HPDE6-E6E7 (cell line): ENCODE results near the gene GALNT18.

Experiments used
- DNase-seq: peaks from one replicate; pipeline ENCODE4 v3.0.0; 2011; ENCODE audit warnings: missing footprints; ENCODE audit errors: extremely low spot score

The GALNT18 gene

DNA sequence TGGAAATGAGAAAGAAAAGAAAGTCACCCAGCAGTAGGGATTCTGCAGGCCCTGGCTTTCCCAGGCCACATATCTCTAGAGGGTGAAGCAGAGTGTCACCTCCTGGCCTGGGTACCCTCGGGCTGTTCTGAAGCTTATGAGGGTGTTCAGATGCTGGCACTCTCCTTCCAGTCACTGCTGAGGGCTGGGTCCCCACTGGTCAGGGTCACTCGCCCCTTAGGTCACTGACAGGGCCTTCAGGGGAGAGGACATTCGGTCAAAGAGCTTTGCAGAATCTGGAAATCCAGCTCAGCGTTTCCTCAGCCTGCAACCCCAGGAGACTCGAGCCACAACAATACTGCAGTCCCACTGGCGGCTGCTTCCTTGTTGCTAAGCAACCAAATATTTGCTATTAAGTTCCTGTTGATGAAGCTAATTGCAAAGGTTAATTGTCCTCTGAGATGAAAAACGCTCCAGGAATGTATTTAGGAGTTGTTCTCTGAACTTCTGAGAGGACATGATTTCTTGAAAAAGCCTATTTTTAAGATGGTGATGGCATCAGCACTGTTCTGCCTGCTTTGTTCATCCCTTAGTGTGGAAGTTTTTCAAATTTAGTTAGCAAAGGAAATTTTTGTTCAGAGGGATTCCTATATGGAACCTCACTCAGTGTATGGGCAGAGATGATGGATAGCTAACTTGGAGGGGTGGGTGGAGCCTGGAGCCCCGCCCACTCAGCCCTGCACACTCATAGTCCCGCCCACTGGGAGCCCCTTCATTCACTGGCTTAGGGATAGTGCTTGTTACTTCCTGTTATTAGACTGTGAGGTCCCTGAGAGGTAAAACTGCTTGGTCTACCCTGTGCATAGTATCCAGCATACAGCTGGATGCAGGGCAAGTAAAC is 378.0 kb downstream of the GALNT18 start:
- no peak for DNase-seq

DNA sequence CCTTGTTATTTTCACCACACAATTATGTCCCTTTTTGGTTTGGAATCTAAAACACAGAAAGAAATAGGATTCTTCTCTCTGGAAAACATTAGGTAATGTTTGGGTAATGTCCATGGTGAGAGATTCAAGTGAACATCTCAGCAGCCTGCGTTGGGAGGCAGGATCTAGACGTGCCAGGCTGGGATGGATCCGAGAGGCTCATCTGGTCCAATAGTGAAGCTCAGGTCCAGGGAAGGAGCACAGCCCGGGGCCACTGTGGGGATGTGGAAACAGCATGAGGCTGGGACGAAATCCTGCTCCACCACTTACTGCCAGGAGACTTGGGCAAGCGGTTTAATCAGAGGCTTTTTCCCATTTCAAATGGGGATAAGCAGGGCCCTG is 378.6 kb downstream of the GALNT18 start:
- DNase-seq: no peak

GRCh38 chr11:11241284-11241683 is 380.5 kb downstream of the GALNT18 start:
- DNase-seq: no peak

DNA sequence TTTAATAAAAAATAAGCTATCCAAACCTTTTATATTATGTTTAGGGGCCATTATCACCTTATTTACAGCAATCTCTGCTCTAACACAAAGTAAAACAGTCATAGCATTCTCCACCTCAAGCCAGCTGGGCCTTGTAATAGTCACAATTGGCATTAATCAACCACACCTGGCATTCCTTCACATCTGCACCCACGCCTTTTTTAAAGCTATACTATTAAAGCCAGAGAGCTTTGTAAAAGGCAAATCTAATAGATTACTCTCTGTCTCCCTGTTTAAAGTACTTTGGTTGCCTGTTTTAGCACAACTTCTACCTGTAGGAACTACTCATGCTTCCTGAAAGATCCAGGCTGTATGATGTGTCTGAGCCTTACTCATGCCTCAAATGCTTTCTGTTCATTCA is 381.8 kb downstream of the GALNT18 start:
- no peak for DNase-seq

- DNase-seq: no peak
Measured at GRCh38 chr11:11237070-11237832, 384.6 kb downstream of the GALNT18 start.

GRCh38 chr11:11236498-11237059 is 385.2 kb downstream of the GALNT18 start:
- DNase-seq: no peak

DNA sequence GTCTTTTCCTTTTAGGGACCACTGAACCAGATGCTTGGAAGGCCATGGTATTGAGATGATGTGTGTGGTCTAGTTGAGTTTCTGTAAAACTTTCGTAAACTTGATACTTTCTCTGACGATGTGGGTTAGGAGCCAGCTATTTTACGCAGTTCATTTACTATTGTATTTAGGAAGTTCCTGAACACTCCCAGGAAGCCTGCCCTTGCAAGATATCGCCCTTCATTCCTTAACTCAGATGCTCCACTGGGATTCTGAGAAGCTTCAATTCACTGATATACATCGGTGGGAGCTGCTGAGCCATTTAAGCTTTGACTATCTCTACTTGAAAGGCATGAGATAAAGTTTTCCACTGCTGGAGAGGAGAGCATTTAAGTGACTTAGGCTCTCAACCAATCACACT is 390.0 kb downstream of the GALNT18 start:
- no peak for DNase-seq

- no peak for DNase-seq
Measured at GRCh38 chr11:11230802-11231562, 390.8 kb downstream of the GALNT18 start.

DNA sequence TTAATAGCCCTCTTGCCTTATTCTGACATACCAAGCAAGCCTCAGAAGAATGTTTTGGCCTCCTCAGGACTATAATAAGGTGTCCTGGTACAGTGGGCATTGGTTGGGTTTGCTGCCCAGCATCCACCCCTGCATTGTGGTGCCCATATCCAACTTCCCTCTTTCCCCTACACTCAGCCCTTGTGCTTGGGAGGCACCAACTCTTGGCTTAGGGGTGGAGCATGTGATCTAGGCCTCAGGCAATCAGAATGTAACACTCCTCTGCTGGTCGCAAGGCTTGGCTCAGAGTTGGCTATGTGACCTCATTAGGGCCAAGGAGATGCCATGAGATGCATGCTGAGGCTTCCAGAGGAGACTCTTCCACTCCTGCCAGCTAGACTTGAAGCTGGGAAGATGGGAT is 391.7 kb downstream of the GALNT18 start:
- no peak for DNase-seq

- peak; percentile 60 for DNase-seq
Measured at GRCh38 chr11:11229647-11230046, 392.2 kb downstream of the GALNT18 start.

DNA sequence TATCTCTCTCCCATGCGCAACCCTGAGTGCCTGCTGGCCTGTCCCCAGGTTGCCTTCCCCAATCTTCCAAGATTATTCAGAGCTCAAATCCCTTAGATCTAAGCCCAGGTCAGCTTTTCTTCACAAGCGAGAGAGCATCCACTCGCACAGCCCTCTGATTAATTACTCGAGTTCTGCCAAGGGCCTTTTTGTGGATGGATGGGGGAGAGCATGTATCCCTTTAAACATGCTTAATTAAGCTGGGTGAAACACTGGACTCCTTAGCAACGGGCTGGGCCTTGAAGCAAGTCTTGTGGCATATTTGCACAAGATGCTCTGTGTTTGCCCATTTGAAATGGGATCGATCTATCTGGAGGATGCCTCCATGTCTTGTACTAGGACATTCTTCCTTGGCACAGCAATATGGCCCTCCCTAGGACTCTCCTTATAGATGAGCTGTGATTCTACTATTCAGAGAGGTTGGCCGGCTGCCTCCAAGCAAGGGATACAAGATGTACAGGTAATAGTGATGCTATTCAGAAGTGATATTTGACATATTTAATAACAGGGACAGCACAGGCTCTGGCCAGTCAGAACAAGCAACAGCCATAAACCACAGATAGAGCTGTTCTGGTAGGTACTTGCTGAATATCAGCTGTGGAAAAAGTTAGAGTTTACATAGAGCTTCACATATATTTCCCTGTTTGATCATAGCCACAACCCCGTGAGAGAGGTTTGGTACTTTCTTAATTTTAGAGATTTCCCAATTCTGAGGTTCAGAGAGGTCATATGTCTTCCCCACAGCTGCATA is 394.3 kb downstream of the GALNT18 start:
- DNase-seq: no peak
